ENCODE data around the gene ADAMTS16.

DNA sequence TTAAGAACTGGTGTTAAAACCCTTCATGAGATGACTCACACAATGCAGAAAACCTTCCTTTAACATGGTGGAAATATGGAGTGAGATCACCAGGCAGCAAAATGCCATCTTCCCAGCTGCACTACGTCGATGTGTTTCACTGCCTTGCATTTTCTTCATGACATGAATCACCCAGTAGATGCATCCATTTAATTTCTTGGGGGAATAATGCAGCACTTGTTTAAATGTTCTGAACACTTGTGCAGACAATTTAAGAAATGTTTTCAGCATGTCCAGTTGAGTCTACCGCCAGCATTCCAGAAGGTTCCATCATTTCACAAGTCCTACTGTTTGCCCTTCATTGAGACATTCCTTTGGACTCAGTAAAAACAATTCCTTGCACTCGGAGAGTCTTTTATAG lies 81.6 kb downstream of the ADAMTS16 start:
- TF ChIP-seq, protein P1, sequence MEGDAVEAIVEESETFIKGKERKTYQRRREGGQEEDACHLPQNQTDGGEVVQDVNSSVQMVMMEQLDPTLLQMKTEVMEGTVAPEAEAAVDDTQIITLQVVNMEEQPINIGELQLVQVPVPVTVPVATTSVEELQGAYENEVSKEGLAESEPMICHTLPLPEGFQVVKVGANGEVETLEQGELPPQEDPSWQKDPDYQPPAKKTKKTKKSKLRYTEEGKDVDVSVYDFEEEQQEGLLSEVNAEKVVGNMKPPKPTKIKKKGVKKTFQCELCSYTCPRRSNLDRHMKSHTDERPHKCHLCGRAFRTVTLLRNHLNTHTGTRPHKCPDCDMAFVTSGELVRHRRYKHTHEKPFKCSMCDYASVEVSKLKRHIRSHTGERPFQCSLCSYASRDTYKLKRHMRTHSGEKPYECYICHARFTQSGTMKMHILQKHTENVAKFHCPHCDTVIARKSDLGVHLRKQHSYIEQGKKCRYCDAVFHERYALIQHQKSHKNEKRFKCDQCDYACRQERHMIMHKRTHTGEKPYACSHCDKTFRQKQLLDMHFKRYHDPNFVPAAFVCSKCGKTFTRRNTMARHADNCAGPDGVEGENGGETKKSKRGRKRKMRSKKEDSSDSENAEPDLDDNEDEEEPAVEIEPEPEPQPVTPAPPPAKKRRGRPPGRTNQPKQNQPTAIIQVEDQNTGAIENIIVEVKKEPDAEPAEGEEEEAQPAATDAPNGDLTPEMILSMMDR (IDR thresholded peaks at IDR 0.05; ENCODE audit: low read length), result no peak
- TF ChIP-seq EZH2phosphoT487 (IDR thresholded peaks at IDR 0.05; ENCODE audit: low read length), result no peak

All from MM.1S (cell line).